Measurements from ENCODE around the gene ITGBL1. TPM values are rescaled to one million over a fixed set of nuclear protein-coding genes. Genes with fewer than 3 reads are reported as not detected.

ITGBL1 gene
- total and polyA plus RNA-seq, 2 donors (not counting 1 experiment from before 2014, with no cell fraction given): not detected

DNA sequence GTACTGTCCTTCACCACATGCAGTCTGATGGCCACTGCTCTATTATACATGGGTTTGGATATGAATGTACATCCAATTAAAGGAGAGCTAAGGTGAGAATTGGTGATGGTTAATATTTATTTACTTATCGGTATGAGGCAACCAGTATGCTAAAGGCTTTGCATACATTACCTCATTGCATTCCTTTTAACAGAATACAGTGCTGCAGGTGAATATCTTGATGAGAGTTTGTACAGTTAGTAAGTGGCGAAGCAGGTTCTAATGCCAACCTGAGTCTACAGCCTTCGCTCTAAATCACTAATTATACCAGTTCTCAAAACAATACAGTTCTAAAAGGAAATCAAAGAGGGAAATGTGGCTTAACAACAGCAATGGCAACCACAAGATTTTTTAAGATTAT lies 284.1 kb downstream of the ITGBL1 start:
- Histone ChIP-seq H3K79me2 (ENCODE audit: control insufficient read depth, insufficient read depth, low read length) (no peaks in the 10 kb centered on the region), H2AFZ (ENCODE audit: insufficient read depth, low read depth, low read length, poor library complexity, severe bottlenecking) (no peak overlapping the region), H3K4me3 (ENCODE audit: control extremely low read depth in 1 of 5, extremely low read depth in 1 of 5, insufficient read depth in 1 of 5, low read depth in 2 of 5, low read length in 4 of 5) (no peak overlapping the region), H3K4me1 (ENCODE audit: control insufficient read depth in 2 of 2, insufficient read depth in 2 of 2, low read length in 2 of 2) (no peaks in the 10 kb centered on the region), H3K27me3 (replicated peaks in 1 of 4; ENCODE audit: control extremely low read depth in 1 of 4, control insufficient read depth in 3 of 4, insufficient read depth in 4 of 4, low read length in 3 of 4) (no peaks in the 10 kb centered on the region), H3K27ac (ENCODE audit: low read length in 2 of 2) (no peak overlapping the region), H4K20me1 (ENCODE audit: control insufficient read depth, insufficient read depth, low read length, poor library complexity, severe bottlenecking) (no peaks in the 10 kb centered on the region), H3K4me2 (replicated peaks; ENCODE audit: low read depth, low read length, poor library complexity, severe bottlenecking) (no peak overlapping the region), H3K36me3 (replicated peaks in 1 of 2; ENCODE audit: control extremely low read depth in 1 of 2, control insufficient read depth in 1 of 2, extremely low read depth in 1 of 2, insufficient read depth in 2 of 2, low read length in 1 of 2) (no peaks in the 10 kb centered on the region), H3K9me3 (ENCODE audit: control extremely low read depth in 1 of 3, control insufficient read depth in 2 of 3, insufficient read depth in 1 of 3, low read length in 2 of 3) (no peaks in the 10 kb centered on the region), H3K9ac (ENCODE audit: low read length) (no peak overlapping the region)
- ATAC-seq (ENCODE audit: low read depth): no peak
- no peak for TF ChIP-seq EZH2 (IDR thresholded peaks at IDR 0.05; ENCODE audit: borderline replicate concordance, insufficient read depth, low read depth, low read length, poor library complexity, severe bottlenecking)
- TF ChIP-seq, protein P1, sequence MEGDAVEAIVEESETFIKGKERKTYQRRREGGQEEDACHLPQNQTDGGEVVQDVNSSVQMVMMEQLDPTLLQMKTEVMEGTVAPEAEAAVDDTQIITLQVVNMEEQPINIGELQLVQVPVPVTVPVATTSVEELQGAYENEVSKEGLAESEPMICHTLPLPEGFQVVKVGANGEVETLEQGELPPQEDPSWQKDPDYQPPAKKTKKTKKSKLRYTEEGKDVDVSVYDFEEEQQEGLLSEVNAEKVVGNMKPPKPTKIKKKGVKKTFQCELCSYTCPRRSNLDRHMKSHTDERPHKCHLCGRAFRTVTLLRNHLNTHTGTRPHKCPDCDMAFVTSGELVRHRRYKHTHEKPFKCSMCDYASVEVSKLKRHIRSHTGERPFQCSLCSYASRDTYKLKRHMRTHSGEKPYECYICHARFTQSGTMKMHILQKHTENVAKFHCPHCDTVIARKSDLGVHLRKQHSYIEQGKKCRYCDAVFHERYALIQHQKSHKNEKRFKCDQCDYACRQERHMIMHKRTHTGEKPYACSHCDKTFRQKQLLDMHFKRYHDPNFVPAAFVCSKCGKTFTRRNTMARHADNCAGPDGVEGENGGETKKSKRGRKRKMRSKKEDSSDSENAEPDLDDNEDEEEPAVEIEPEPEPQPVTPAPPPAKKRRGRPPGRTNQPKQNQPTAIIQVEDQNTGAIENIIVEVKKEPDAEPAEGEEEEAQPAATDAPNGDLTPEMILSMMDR (IDR thresholded peaks at IDR 0.05): no peak
- no CpG with 5 or more reads among the region's 3 CpGs for WGBS (ENCODE audit: insufficient coverage)
- Mint-ChIP-seq H3K4me1 (no peaks in the 10 kb centered on the region), H3K4me3 (no peak overlapping the region), H3K27me3 (no peaks in the 10 kb centered on the region), H3K9me3 (ENCODE audit: insufficient read depth) (no peaks in the 10 kb centered on the region), H3K27ac (no peak overlapping the region)
- intact Hi-C loops (cut with micrococcal nuclease): no loop called here
- no peak for DNase-seq
- ChIA-PET CTCF (no interaction called here), POLR2A (no interaction called here)

DNA sequence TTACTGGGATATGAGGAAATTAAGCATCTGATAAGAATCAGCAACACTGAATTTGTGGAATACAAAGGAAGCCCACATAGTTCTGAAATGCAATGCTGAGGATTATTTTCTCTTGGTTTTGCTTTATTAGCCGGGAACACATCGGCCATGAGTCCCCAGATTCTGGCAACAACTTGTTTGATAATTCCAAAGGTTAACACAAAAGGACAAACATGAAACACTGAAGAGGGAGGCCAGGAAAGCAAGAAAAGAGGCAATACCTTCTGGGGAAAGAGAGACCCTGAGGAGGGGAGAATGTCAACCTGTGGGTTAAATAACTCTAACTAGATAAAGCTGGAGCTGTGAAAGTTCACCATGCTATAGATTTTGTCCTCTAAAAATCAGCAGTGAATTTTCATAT lies 285.9 kb downstream of the ITGBL1 start:
- Histone ChIP-seq H3K36me3 (replicated peaks in 1 of 2; ENCODE audit: control extremely low read depth in 1 of 2, control insufficient read depth in 1 of 2, extremely low read depth in 1 of 2, insufficient read depth in 2 of 2, low read length in 1 of 2) (no peaks in the 10 kb centered on the region), H3K27ac (ENCODE audit: low read length in 2 of 2) (no peak overlapping the region), H3K79me2 (ENCODE audit: control insufficient read depth, insufficient read depth, low read length) (no peaks in the 10 kb centered on the region), H3K27me3 (replicated peaks in 1 of 4; ENCODE audit: control extremely low read depth in 1 of 4, control insufficient read depth in 3 of 4, insufficient read depth in 4 of 4, low read length in 3 of 4) (no peaks in the 10 kb centered on the region), H4K20me1 (ENCODE audit: control insufficient read depth, insufficient read depth, low read length, poor library complexity, severe bottlenecking) (no peaks in the 10 kb centered on the region), H3K9ac (ENCODE audit: low read length) (no peak overlapping the region), H2AFZ (ENCODE audit: insufficient read depth, low read depth, low read length, poor library complexity, severe bottlenecking) (no peak overlapping the region), H3K4me2 (replicated peaks; ENCODE audit: low read depth, low read length, poor library complexity, severe bottlenecking) (no peak overlapping the region), H3K4me1 (ENCODE audit: control insufficient read depth in 2 of 2, insufficient read depth in 2 of 2, low read length in 2 of 2) (no peaks in the 10 kb centered on the region), H3K9me3 (ENCODE audit: control extremely low read depth in 1 of 3, control insufficient read depth in 2 of 3, insufficient read depth in 1 of 3, low read length in 2 of 3) (no peaks in the 10 kb centered on the region), H3K4me3 (ENCODE audit: control extremely low read depth in 1 of 5, extremely low read depth in 1 of 5, insufficient read depth in 1 of 5, low read depth in 2 of 5, low read length in 4 of 5) (no peak overlapping the region)
- no peak for TF ChIP-seq EZH2 (IDR thresholded peaks at IDR 0.05; ENCODE audit: borderline replicate concordance, insufficient read depth, low read depth, low read length, poor library complexity, severe bottlenecking)
- TF ChIP-seq, protein P1 (IDR thresholded peaks at IDR 0.05): no peak
- Mint-ChIP-seq H3K27ac (no peak overlapping the region), H3K4me1 (no peaks in the 10 kb centered on the region), H3K27me3 (no peaks in the 10 kb centered on the region), H3K9me3 (ENCODE audit: insufficient read depth) (no peaks in the 10 kb centered on the region), H3K4me3 (no peak overlapping the region)
- intact Hi-C loops (cut with micrococcal nuclease): no loop called here
- CTCF ChIA-PET: no interaction called here
- POLR2A ChIA-PET: no interaction called here
- DNase-seq: no peak
- no peak for ATAC-seq (ENCODE audit: low read depth)
- no CpG with 5 or more reads among the region's 2 CpGs for WGBS (ENCODE audit: insufficient coverage)

Measured in B cell (primary cell).